Measurements from ENCODE around the gene SRSF7.

SRSF7 gene

GRCh38 chr2:38701542-38701941, 49.6 kb downstream of the SRSF7 start:
- no peaks in the 10 kb centered on the region for H3K9me3 ChIP-seq (ENCODE audit: low read depth, low read length)
- H3K4me3 ChIP-seq = no peak overlapping the region
- H3K27ac ChIP-seq = no peak overlapping the region
- H3K9ac ChIP-seq (ENCODE audit: insufficient read length) = no peak overlapping the region
- TF ChIP-seq FOXP2 (optimal IDR thresholded peaks at IDR 0.05; ENCODE audit: control extremely low read depth, extremely low read length, insufficient read depth) (no peak), POLR2AphosphoS5 (IDR thresholded peaks at IDR 0.05; ENCODE audit: borderline replicate concordance, low read depth, low read length) (no peak), EZH2 (IDR thresholded peaks at IDR 0.05) (no peak)
- no peaks in the 10 kb centered on the region for H3K36me3 ChIP-seq (ENCODE audit: insufficient read depth, low read length)
- no peak for DNase-seq (ENCODE audit: low read depth, low spot score)

GRCh38 chr2:38700881-38701458, 50.2 kb downstream of the SRSF7 start:
- Histone ChIP-seq H3K9me3 (ENCODE audit: low read depth, low read length) (no peaks in the 10 kb centered on the region), H3K27ac (no peak overlapping the region), H3K36me3 (ENCODE audit: insufficient read depth, low read length) (no peaks in the 10 kb centered on the region), H3K9ac (ENCODE audit: insufficient read length) (no peak overlapping the region), H3K4me3 (no peak overlapping the region)
- DNase-seq (ENCODE audit: low read depth, low spot score) = no peak
- TF ChIP-seq FOXP2 (optimal IDR thresholded peaks at IDR 0.05; ENCODE audit: control extremely low read depth, extremely low read length, insufficient read depth) = no peak
- TF ChIP-seq EZH2 (IDR thresholded peaks at IDR 0.05) = no peak
- no peak for TF ChIP-seq POLR2AphosphoS5 (IDR thresholded peaks at IDR 0.05; ENCODE audit: borderline replicate concordance, low read depth, low read length)

GRCh38 chr2:38700113-38700785, 50.9 kb downstream of the SRSF7 start:
- TF ChIP-seq EZH2 (IDR thresholded peaks at IDR 0.05) (no peak), POLR2AphosphoS5 (IDR thresholded peaks at IDR 0.05; ENCODE audit: borderline replicate concordance, low read depth, low read length) (no peak), FOXP2 (optimal IDR thresholded peaks at IDR 0.05; ENCODE audit: control extremely low read depth, extremely low read length, insufficient read depth) (no peak)
- H3K4me3 ChIP-seq = no peak overlapping the region
- no peak overlapping the region for H3K9ac ChIP-seq (ENCODE audit: insufficient read length)
- no peak for DNase-seq (ENCODE audit: low read depth, low spot score)
- H3K27ac ChIP-seq = no peak overlapping the region
- H3K36me3 ChIP-seq (ENCODE audit: insufficient read depth, low read length) = no peaks in the 10 kb centered on the region
- no peaks in the 10 kb centered on the region for H3K9me3 ChIP-seq (ENCODE audit: low read depth, low read length)

GRCh38 chr2:38698467-38699003, 52.6 kb downstream of the SRSF7 start:
- no peak for TF ChIP-seq POLR2AphosphoS5 (IDR thresholded peaks at IDR 0.05; ENCODE audit: borderline replicate concordance, low read depth, low read length)
- no peak for TF ChIP-seq FOXP2 (optimal IDR thresholded peaks at IDR 0.05; ENCODE audit: control extremely low read depth, extremely low read length, insufficient read depth)
- no peak for TF ChIP-seq EZH2 (IDR thresholded peaks at IDR 0.05)

GRCh38 chr2:38697116-38697840, 53.9 kb downstream of the SRSF7 start:
- H3K36me3 ChIP-seq (ENCODE audit: insufficient read depth, low read length) = no peaks in the 10 kb centered on the region
- TF ChIP-seq POLR2AphosphoS5 (IDR thresholded peaks at IDR 0.05; ENCODE audit: borderline replicate concordance, low read depth, low read length) (no peak), EZH2 (IDR thresholded peaks at IDR 0.05) (no peak), FOXP2 (optimal IDR thresholded peaks at IDR 0.05; ENCODE audit: control extremely low read depth, extremely low read length, insufficient read depth) (no peak)
- no peak overlapping the region for H3K9ac ChIP-seq (ENCODE audit: insufficient read length)
- H3K27ac ChIP-seq = no peak overlapping the region
- H3K4me3 ChIP-seq = no peak overlapping the region
- H3K9me3 ChIP-seq (ENCODE audit: low read depth, low read length) = no peaks in the 10 kb centered on the region
- DNase-seq (ENCODE audit: low read depth, low spot score) = no peak

More at GRCh38 chr2:38698467-38699003, 52.6 kb downstream of the SRSF7 start:
- Histone ChIP-seq H3K9ac (ENCODE audit: insufficient read length) (no peak overlapping the region), H3K27ac (no peak overlapping the region), H3K4me3 (no peak overlapping the region), H3K9me3 (ENCODE audit: low read depth, low read length) (no peaks in the 10 kb centered on the region), H3K36me3 (ENCODE audit: insufficient read depth, low read length) (no peaks in the 10 kb centered on the region)
- DNase-seq (ENCODE audit: low read depth, low spot score) = no peak
